ENCODE data around the gene BUD31. TPM values are rescaled to one million over a fixed set of nuclear protein-coding genes. Genes with fewer than 3 reads are reported as not detected.

Gene BUD31
- total and polyA plus RNA-seq, 2 of the 8 experiments (the other 6 are each of a cell fraction or from before 2014, with no cell fraction given): 46.7 to 114 TPM

DNA sequence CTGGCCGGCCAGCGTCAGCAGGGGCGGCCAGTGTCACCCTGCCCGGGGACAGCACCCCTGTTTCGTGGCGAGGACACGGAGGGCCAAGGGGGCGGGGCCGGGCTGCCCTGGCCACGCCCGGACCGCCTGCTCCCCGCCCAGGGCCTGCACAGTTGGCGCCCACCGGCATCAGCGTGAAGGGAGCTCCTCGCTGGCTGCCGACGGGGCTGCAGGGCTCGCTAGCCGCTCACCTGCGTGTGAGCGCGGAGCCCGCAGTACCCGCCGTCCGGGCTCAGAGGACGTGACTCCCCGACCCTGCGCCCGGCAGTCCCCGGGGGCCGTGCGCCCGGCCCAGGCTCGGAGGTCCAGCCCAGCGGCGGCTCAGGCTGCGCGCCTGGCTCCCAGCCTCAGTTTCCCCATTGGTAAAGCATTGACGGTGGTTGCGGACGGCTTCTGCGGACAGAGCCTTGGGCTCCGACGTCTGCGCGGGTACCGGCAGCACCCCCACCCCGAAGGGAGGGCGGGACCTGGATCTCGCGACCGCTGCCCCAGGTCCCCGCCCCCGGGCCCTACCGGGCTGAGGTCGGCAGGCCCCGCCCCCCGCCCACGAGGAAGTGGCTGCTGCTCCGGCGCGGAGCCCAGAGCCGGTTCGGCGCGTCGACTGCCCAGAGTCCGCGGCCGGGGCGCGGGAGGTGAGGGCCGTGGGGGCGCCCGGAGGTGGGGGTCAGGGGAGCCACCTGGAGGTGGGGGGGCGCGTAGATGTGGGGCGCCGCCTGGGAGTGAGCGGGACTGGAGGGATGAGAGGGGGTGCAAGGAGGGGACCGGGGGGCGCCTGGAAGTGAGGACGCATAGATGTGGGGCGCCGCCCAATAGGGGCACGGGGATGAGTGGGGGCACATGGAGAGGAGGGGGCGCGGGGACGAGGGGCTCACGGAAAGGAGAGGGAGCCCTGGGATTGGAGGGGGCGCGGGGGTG lies 34.4 kb upstream of the BUD31 start, which contains the start of gene ARPC1B (continued):
- TF ChIP-seq SIN3A (conservative IDR thresholded peaks at IDR 0.05 in 1 of 2, IDR thresholded peaks at IDR 0.05 in 1 of 2; ENCODE audit: low read depth in 1 of 2, low read length in 2 of 2) (peak in 1 of 2 experiments; percentile 59; a peak in 1 of 4 replicates), RXRA (IDR thresholded peaks at IDR 0.05; ENCODE audit: insufficient read depth, low read depth, low read length) (no peak), SP2 (IDR thresholded peaks at IDR 0.05; ENCODE audit: low read length) (no peak), HDAC2 (IDR thresholded peaks at IDR 0.05; ENCODE audit: borderline replicate concordance in 1 of 2, low read depth in 2 of 2, low read length in 2 of 2) (peak in 1 of 2 experiments; percentile 7; a peak in 1 of 4 replicates), YY1 (IDR thresholded peaks at IDR 0.05; ENCODE audit: low read depth, low read length) (no peak), BACH1 (IDR thresholded peaks at IDR 0.05; ENCODE audit: low read length) (no peak), PHF8 (conservative IDR thresholded peaks at IDR 0.05; ENCODE audit: low read depth, low read length) (peak; percentile 64), POLR2AphosphoS5 (IDR thresholded peaks at IDR 0.05; ENCODE audit: low read depth, low read length) (peak; percentile 24; the same call in 1 of the 2 replicates), SUZ12 (IDR thresholded peaks at IDR 0.05; ENCODE audit: low read length) (peak; percentile 33; the same call in 1 of the 2 replicates)
- TF ChIP-seq, protein P1, sequence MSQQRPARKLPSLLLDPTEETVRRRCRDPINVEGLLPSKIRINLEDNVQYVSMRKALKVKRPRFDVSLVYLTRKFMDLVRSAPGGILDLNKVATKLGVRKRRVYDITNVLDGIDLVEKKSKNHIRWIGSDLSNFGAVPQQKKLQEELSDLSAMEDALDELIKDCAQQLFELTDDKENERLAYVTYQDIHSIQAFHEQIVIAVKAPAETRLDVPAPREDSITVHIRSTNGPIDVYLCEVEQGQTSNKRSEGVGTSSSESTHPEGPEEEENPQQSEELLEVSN (IDR thresholded peaks at IDR 0.05): 0 out of 2 replicates have a peak, but pooled peaks have one; percentile 12
- TF ChIP-seq, protein P2, sequence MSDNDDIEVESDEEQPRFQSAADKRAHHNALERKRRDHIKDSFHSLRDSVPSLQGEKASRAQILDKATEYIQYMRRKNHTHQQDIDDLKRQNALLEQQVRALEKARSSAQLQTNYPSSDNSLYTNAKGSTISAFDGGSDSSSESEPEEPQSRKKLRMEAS (IDR thresholded peaks at IDR 0.05): peak; percentile 21
